GM12878 (cell line): ENCODE data around the gene DNAAF5. TPM values are rescaled to one million over a fixed set of nuclear protein-coding genes. Genes with fewer than 3 reads are reported as not detected.

ENCODE experiments used
- BCL3 ChIP-seq: IDR thresholded peaks from 2 replicates; pipeline ENCODE4 v1.6.1; 2011; ENCODE audit warnings: borderline replicate concordance, low read depth, mild to moderate bottlenecking, moderate library complexity, low read length; ENCODE audit not compliant: insufficient read depth, poor library complexity, severe bottlenecking
- IKZF2 ChIP-seq, 2 experiments: fragments of 450-650 bp; IDR thresholded peaks; 2 replicates each; pipeline ENCODE4 v1.6.1; 2017; ENCODE audit warnings: mild to moderate bottlenecking in 2 of 2, moderate library complexity in 2 of 2
- MTA2 ChIP-seq: fragments of 450-650 bp; IDR thresholded peaks from 2 replicates; pipeline ENCODE4 v1.6.1; 2016; ENCODE audit warnings: low read depth, mild to moderate bottlenecking, moderate library complexity
- NKRF ChIP-seq: fragments of 450-650 bp; conservative IDR thresholded peaks from 2 replicates; pipeline ENCODE4 v1.6.1; 2017; ENCODE audit warnings: mild to moderate bottlenecking, moderate library complexity
- SKIL ChIP-seq: fragments of 450-650 bp; IDR thresholded peaks from 2 replicates; pipeline ENCODE4 v1.6.1; 2017; ENCODE audit warnings: mild to moderate bottlenecking, low read depth, inconsistent platforms; ENCODE audit not compliant: poor library complexity, severe bottlenecking
- polyA plus RNA-seq, 11 experiments: library from polyadenylated mRNA; depleted of rRNA in 4 of 11; unstranded in 6 of 11; stranded (reverse) in 5 of 11; fragments of >200 nt; fragmentation: Nextera tagmentation in 4 of 11; fragmentation: Illumina TruSeq in 1 of 11; extraction: Ambion mirVana in 4 of 11; extraction: Trizol in 1 of 11; gene quantifications; 1 replicate in 1 of 11; 2 replicates in 10 of 11; pipeline versions ENCODE4 v1.2.1 to v1.2.3, GENCODE V29; 2011 to 2016; ENCODE audit warnings: inconsistent platforms in 2 of 11, missing spikeins in 2 of 11, low read depth in 1 of 11
- total RNA-seq, 4 experiments: library from RNA; depleted of rRNA in 3 of 4; stranded (reverse); fragments of >200 nt in 3 of 4; fragmentation: Illumina TruSeq in 1 of 4; extraction: Trizol in 1 of 4; gene quantifications; 2 replicates each; pipeline versions ENCODE4 v1.2.1 to v1.2.3, GENCODE V29; 2013 to 2021

DNAAF5 gene
- total and polyA plus RNA-seq, 10 of the 15 experiments (the other 5 are each of a cell fraction or from before 2014, with no cell fraction given): 1.8 to 38.3 (median 9.2) TPM

GRCh38 chr7:816751-817671 is 90.5 kb downstream of the DNAAF5 start (continued):
- TF ChIP-seq IKZF2 (IDR thresholded peaks at IDR 0.05) (peak; percentile 56 to 57; a peak in 3 of 4 replicates), SKIL (peak; percentile 40), MTA2 (peak; percentile 19; the same call in 1 of the 2 replicates), NKRF (peak; percentile 34; the same call in 1 of the 2 replicates), BCL3 (peak; percentile 13)
